HEK293 (cell line): ENCODE data around the gene ARPC1A.

Source experiments
- GLI4 ChIP-seq: fragments of 450-650 bp; formaldehyde crosslinking; IDR thresholded peaks from 2 replicates; pipeline ENCODE4 v1.5.1; 2016; ENCODE audit warnings: missing biosample characterization, missing genetic modification characterization
- IKZF3 ChIP-seq: fragments of 450-650 bp; IDR thresholded peaks from 2 replicates; pipeline ENCODE4 v1.5.0; 2018; ENCODE audit warnings: missing biosample characterization, mild to moderate bottlenecking, missing genetic modification characterization, moderate library complexity
- KLF10 ChIP-seq: fragments of 450-650 bp; IDR thresholded peaks from 2 replicates; pipeline ENCODE4 v1.5.1; 2018; ENCODE audit warnings: missing biosample characterization, mild to moderate bottlenecking, missing genetic modification characterization
- REST ChIP-seq: fragments of 450-650 bp; formaldehyde crosslinking; IDR thresholded peaks from 2 replicates; pipeline ENCODE4 v1.5.1; 2016; ENCODE audit warnings: missing biosample characterization, missing genetic modification characterization
- SALL2 ChIP-seq: fragments of 450-650 bp; formaldehyde crosslinking; IDR thresholded peaks from 2 replicates; pipeline ENCODE4 v1.5.0; 2017; ENCODE audit warnings: missing biosample characterization, mild to moderate bottlenecking, missing genetic modification characterization, borderline replicate concordance
- TCF7L2 ChIP-seq: IDR thresholded peaks from 2 replicates; pipeline ENCODE4 v1.6.1; 2011; ENCODE audit warnings: low read depth, mild to moderate bottlenecking, inconsistent platforms, low read length, moderate library complexity, borderline replicate concordance
- ZFP37 ChIP-seq: fragments of 450-650 bp; formaldehyde crosslinking; IDR thresholded peaks from 2 replicates; pipeline ENCODE4 v1.5.1; 2016; ENCODE audit warnings: missing biosample characterization, missing genetic modification characterization
- ZFP69B ChIP-seq: fragments of 450-650 bp; formaldehyde crosslinking; IDR thresholded peaks from 2 replicates; pipeline ENCODE4 v1.5.1; 2016; ENCODE audit warnings: missing biosample characterization, missing genetic modification characterization
- ZNF19 ChIP-seq: fragments of 450-650 bp; formaldehyde crosslinking; IDR thresholded peaks from 2 replicates; pipeline ENCODE4; 2016; ENCODE audit warnings: missing biosample characterization, missing genetic modification characterization, low read depth
- ZNF202 ChIP-seq: fragments of 450-650 bp; formaldehyde crosslinking; IDR thresholded peaks from 2 replicates; pipeline ENCODE4 v1.5.1; 2016; ENCODE audit warnings: missing biosample characterization, missing genetic modification characterization, borderline replicate concordance
- ZNF214 ChIP-seq: fragments of 450-650 bp; formaldehyde crosslinking; IDR thresholded peaks from 2 replicates; pipeline ENCODE4 v1.5.1; 2017; ENCODE audit warnings: missing biosample characterization, mild to moderate bottlenecking, missing genetic modification characterization, borderline replicate concordance
- ZNF274 ChIP-seq, 2 experiments: fragments of 200-500 bp in 1 of 2; fragments of 450-650 bp in 1 of 2; sonication (Bioruptor generic) in 1 of 2; formaldehyde crosslinking in 1 of 2; IDR thresholded peaks; 2 replicates each; pipeline versions ENCODE4 v1.5.1 to v1.6.1; 2014 to 2016; ENCODE audit warnings: borderline replicate concordance in 1 of 2, inconsistent platforms in 1 of 2, low read length in 1 of 2, missing biosample characterization in 1 of 2, missing genetic modification characterization in 1 of 2
- ZNF354C ChIP-seq: fragments of 450-650 bp; formaldehyde crosslinking; IDR thresholded peaks from 2 replicates; pipeline ENCODE4 v1.5.1; 2016; ENCODE audit warnings: missing biosample characterization, missing genetic modification characterization, low read depth, borderline replicate concordance
- ZNF366 ChIP-seq: fragments of 450-650 bp; formaldehyde crosslinking; conservative IDR thresholded peaks from 2 replicates; pipeline ENCODE4 v1.5.1; 2016; ENCODE audit warnings: missing biosample characterization, missing genetic modification characterization
- ZNF416 ChIP-seq: fragments of 450-650 bp; formaldehyde crosslinking; IDR thresholded peaks from 2 replicates; pipeline ENCODE4 v1.5.1; 2016; ENCODE audit warnings: missing biosample characterization, missing genetic modification characterization
- ZNF518A ChIP-seq: fragments of 450-650 bp; formaldehyde crosslinking; conservative IDR thresholded peaks from 2 replicates; pipeline ENCODE4 v1.5.1; 2016; ENCODE audit warnings: low read depth, missing biosample characterization, missing genetic modification characterization
- ZNF621 ChIP-seq: fragments of 450-650 bp; formaldehyde crosslinking; IDR thresholded peaks from 2 replicates; pipeline ENCODE4 v1.5.1; 2017; ENCODE audit warnings: missing biosample characterization, missing genetic modification characterization
- ZSCAN16 ChIP-seq: fragments of 450-650 bp; formaldehyde crosslinking; IDR thresholded peaks from 2 replicates; pipeline ENCODE4 v1.5.1; 2016; ENCODE audit warnings: missing biosample characterization, missing genetic modification characterization
- TF ChIP-seq, protein P1 (sequence below): fragments of 450-650 bp; formaldehyde crosslinking; IDR thresholded peaks from 2 replicates; pipeline ENCODE4 v1.5.0; 2017; ENCODE audit warnings: missing biosample characterization, missing genetic modification characterization, borderline replicate concordance
- TF ChIP-seq, protein P2 (sequence below): sonication (generic); formaldehyde crosslinking; IDR thresholded peaks from 2 replicates; pipeline ENCODE4 v1.8.1; 2022; ENCODE audit warnings: mild to moderate bottlenecking, moderate library complexity, missing genetic modification reagents
- TF ChIP-seq, protein P3 (sequence below): fragments of 450-650 bp; formaldehyde crosslinking; IDR thresholded peaks from 2 replicates; pipeline ENCODE4 v1.5.1; 2017; ENCODE audit warnings: missing biosample characterization, mild to moderate bottlenecking, missing genetic modification characterization, moderate library complexity
- TF ChIP-seq, protein P4 (sequence below): fragments of 450-650 bp; formaldehyde crosslinking; IDR thresholded peaks from 2 replicates; pipeline ENCODE4 v1.5.1; 2016; ENCODE audit warnings: missing biosample characterization, missing genetic modification characterization

Gene ARPC1A

DNA sequence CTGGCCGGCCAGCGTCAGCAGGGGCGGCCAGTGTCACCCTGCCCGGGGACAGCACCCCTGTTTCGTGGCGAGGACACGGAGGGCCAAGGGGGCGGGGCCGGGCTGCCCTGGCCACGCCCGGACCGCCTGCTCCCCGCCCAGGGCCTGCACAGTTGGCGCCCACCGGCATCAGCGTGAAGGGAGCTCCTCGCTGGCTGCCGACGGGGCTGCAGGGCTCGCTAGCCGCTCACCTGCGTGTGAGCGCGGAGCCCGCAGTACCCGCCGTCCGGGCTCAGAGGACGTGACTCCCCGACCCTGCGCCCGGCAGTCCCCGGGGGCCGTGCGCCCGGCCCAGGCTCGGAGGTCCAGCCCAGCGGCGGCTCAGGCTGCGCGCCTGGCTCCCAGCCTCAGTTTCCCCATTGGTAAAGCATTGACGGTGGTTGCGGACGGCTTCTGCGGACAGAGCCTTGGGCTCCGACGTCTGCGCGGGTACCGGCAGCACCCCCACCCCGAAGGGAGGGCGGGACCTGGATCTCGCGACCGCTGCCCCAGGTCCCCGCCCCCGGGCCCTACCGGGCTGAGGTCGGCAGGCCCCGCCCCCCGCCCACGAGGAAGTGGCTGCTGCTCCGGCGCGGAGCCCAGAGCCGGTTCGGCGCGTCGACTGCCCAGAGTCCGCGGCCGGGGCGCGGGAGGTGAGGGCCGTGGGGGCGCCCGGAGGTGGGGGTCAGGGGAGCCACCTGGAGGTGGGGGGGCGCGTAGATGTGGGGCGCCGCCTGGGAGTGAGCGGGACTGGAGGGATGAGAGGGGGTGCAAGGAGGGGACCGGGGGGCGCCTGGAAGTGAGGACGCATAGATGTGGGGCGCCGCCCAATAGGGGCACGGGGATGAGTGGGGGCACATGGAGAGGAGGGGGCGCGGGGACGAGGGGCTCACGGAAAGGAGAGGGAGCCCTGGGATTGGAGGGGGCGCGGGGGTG is 48.7 kb downstream of the ARPC1A start, which contains the start of gene ARPC1B (continued):
- TF ChIP-seq, protein P1, sequence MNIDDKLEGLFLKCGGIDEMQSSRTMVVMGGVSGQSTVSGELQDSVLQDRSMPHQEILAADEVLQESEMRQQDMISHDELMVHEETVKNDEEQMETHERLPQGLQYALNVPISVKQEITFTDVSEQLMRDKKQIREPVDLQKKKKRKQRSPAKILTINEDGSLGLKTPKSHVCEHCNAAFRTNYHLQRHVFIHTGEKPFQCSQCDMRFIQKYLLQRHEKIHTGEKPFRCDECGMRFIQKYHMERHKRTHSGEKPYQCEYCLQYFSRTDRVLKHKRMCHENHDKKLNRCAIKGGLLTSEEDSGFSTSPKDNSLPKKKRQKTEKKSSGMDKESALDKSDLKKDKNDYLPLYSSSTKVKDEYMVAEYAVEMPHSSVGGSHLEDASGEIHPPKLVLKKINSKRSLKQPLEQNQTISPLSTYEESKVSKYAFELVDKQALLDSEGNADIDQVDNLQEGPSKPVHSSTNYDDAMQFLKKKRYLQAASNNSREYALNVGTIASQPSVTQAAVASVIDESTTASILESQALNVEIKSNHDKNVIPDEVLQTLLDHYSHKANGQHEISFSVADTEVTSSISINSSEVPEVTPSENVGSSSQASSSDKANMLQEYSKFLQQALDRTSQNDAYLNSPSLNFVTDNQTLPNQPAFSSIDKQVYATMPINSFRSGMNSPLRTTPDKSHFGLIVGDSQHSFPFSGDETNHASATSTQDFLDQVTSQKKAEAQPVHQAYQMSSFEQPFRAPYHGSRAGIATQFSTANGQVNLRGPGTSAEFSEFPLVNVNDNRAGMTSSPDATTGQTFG = no peak
- TF ChIP-seq ZNF416 (tag by site-specific recombination) (no peak), ZNF202 (tag by site-specific recombination) (no peak), TCF7L2 (no peak), ZNF214 (tag by site-specific recombination) (no peak), ZSCAN16 (tag by site-specific recombination) (0 out of 2 replicates have a peak, but pooled peaks have one; percentile 35), IKZF3 (tag by site-specific recombination) (no peak), ZNF354C (no peak), ZNF366 (tag by site-specific recombination) (no peak), ZNF19 (tag by site-specific recombination) (no peak), ZNF274 (IDR thresholded peaks at IDR 0.05; ENCODE audit: low read length) (no peak), ZNF274 (tag by site-specific recombination; IDR thresholded peaks at IDR 0.05; ENCODE audit: borderline replicate concordance) (no peak), REST (tag by site-specific recombination) (no peak), SALL2 (tag by site-specific recombination) (no peak), KLF10 (tag by site-specific recombination) (no peak), ZFP37 (tag by site-specific recombination) (no peak), ZNF621 (tag by site-specific recombination) (no peak), GLI4 (tag by site-specific recombination) (no peak), ZFP69B (tag by site-specific recombination) (no peak), ZNF518A (tag by site-specific recombination) (no peak)
- TF ChIP-seq, protein P2, sequence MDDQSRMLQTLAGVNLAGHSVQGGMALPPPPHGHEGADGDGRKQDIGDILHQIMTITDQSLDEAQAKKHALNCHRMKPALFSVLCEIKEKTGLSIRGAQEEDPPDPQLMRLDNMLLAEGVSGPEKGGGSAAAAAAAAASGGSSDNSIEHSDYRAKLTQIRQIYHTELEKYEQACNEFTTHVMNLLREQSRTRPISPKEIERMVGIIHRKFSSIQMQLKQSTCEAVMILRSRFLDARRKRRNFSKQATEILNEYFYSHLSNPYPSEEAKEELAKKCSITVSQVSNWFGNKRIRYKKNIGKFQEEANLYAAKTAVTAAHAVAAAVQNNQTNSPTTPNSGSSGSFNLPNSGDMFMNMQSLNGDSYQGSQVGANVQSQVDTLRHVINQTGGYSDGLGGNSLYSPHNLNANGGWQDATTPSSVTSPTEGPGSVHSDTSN (CRISPR knock-in tag) = no peak
- TF ChIP-seq, protein P3, sequence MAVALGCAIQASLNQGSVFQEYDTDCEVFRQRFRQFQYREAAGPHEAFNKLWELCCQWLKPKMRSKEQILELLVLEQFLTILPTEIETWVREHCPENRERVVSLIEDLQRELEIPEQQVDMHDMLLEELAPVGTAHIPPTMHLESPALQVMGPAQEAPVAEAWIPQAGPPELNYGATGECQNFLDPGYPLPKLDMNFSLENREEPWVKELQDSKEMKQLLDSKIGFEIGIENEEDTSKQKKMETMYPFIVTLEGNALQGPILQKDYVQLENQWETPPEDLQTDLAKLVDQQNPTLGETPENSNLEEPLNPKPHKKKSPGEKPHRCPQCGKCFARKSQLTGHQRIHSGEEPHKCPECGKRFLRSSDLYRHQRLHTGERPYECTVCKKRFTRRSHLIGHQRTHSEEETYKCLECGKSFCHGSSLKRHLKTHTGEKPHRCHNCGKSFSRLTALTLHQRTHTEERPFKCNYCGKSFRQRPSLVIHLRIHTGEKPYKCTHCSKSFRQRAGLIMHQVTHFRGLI (tag by site-specific recombination) = 0 out of 2 replicates have a peak, but pooled peaks have one; percentile 27
- TF ChIP-seq, protein P4, sequence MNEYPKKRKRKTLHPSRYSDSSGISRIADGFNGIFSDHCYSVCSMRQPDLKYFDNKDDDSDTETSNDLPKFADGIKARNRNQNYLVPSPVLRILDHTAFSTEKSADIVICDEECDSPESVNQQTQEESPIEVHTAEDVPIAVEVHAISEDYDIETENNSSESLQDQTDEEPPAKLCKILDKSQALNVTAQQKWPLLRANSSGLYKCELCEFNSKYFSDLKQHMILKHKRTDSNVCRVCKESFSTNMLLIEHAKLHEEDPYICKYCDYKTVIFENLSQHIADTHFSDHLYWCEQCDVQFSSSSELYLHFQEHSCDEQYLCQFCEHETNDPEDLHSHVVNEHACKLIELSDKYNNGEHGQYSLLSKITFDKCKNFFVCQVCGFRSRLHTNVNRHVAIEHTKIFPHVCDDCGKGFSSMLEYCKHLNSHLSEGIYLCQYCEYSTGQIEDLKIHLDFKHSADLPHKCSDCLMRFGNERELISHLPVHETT (tag by site-specific recombination) = no peak
